HepG2 (cell line): ENCODE results near the gene RUVBL2. TPM values are rescaled to one million over a fixed set of nuclear protein-coding genes. Genes with fewer than 3 reads are reported as not detected.
A peak's percentile ranks its signal among the peaks of the same experiment; 100 is the strongest.

Source experiments
- AGO1 ChIP-seq: fragments of 200-400 bp; formaldehyde crosslinking; IDR thresholded peaks from 2 replicates; pipeline ENCODE4 v1.6.1; 2017; ENCODE audit warnings: mild to moderate bottlenecking, low read depth, low read length, moderate library complexity; ENCODE audit not compliant: poor library complexity, severe bottlenecking
- HNF1B ChIP-seq: sonication (generic); formaldehyde crosslinking; IDR thresholded peaks from 2 replicates; pipeline ENCODE4 v1.5.1; 2020; ENCODE audit warnings: mild to moderate bottlenecking, moderate library complexity, missing genetic modification reagents
- HNF4A ChIP-seq: sonication (generic); formaldehyde crosslinking; IDR thresholded peaks from 2 replicates; pipeline ENCODE4 v1.4.0; 2020; ENCODE audit warnings: missing genetic modification reagents
- KLF16 ChIP-seq, 2 experiments: sonication (generic) in 1 of 2; formaldehyde crosslinking in 1 of 2; IDR thresholded peaks; 2 replicates each; pipeline versions ENCODE4 v1.6.1 to v1.8.0; 2016 to 2023; ENCODE audit warnings: missing genetic modification reagents in 2 of 2, missing compliant biosample characterization in 1 of 2
- MIER2 ChIP-seq: IDR thresholded peaks from 2 replicates; pipeline ENCODE4 v1.6.1; 2016; ENCODE audit warnings: missing biosample characterization, missing genetic modification reagents
- NFYC ChIP-seq: IDR thresholded peaks from 2 replicates; pipeline ENCODE4 v1.6.1; 2016; ENCODE audit warnings: missing genetic modification reagents, missing compliant biosample characterization
- NPAS2 ChIP-seq: sonication (generic); formaldehyde crosslinking; IDR thresholded peaks from 2 replicates; pipeline ENCODE4 v1.8.0; 2022; ENCODE audit warnings: mild to moderate bottlenecking, missing genetic modification reagents, borderline replicate concordance
- PCBP1 ChIP-seq: fragments of 200-400 bp; formaldehyde crosslinking; IDR thresholded peaks from 2 replicates; pipeline ENCODE4 v1.6.1; 2017; ENCODE audit warnings: mild to moderate bottlenecking, low read depth, low read length, borderline replicate concordance
- RBFOX2 ChIP-seq: fragments of 200-400 bp; formaldehyde crosslinking; IDR thresholded peaks from 2 replicates; pipeline ENCODE4 v1.6.1; 2017; ENCODE audit warnings: low read depth, mild to moderate bottlenecking, low read length
- SAP130 ChIP-seq: IDR thresholded peaks from 2 replicates; pipeline ENCODE4 v1.6.1; 2016; ENCODE audit warnings: low read depth
- SMYD3 ChIP-seq: sonication (generic); formaldehyde crosslinking; IDR thresholded peaks from 2 replicates; pipeline ENCODE4 v1.8.1; 2023; ENCODE audit warnings: mild to moderate bottlenecking, missing genetic modification reagents
- TERF1 ChIP-seq: sonication (generic); formaldehyde crosslinking; IDR thresholded peaks from 2 replicates; pipeline ENCODE4 v1.8.0; 2022; ENCODE audit warnings: mild to moderate bottlenecking, missing genetic modification reagents, moderate library complexity
- USF2 ChIP-seq, 2 experiments: sonication (generic) in 1 of 2; formaldehyde crosslinking in 1 of 2; IDR thresholded peaks; 2 replicates each; pipeline versions ENCODE4 v1.5.1 to v1.6.1; 2011 to 2020; ENCODE audit warnings: borderline replicate concordance in 1 of 2, low read depth in 1 of 2, low read length in 1 of 2, mild to moderate bottlenecking in 1 of 2, missing genetic modification reagents in 1 of 2, moderate library complexity in 1 of 2
- ZBTB33 ChIP-seq: sonication (generic); formaldehyde crosslinking; IDR thresholded peaks from 2 replicates; pipeline ENCODE4 v1.4.0; 2020; ENCODE audit warnings: missing genetic modification reagents
- ZNF253 ChIP-seq: sonication (generic); formaldehyde crosslinking; IDR thresholded peaks from 2 replicates; pipeline ENCODE4 v1.8.0; 2022; ENCODE audit warnings: mild to moderate bottlenecking, missing genetic modification reagents, borderline replicate concordance
- ZNF3 ChIP-seq: IDR thresholded peaks from 2 replicates; pipeline ENCODE4 v1.7.0; 2017; ENCODE audit warnings: inconsistent platforms
- ZSCAN22 ChIP-seq: sonication (generic); formaldehyde crosslinking; IDR thresholded peaks from 2 replicates; pipeline ENCODE4 v1.4.0; 2020; ENCODE audit warnings: mild to moderate bottlenecking, missing genetic modification reagents
- polyA plus RNA-seq, 8 experiments: library from polyadenylated mRNA; depleted of rRNA in 3 of 8; stranded (reverse) in 7 of 8; unstranded in 1 of 8; fragments of >200 nt; fragmentation: Illumina TruSeq in 4 of 8; extraction: Trizol in 4 of 8; gene quantifications; 2 replicates each; pipeline versions ENCODE4 v1.2.1 to v1.2.3, GENCODE V29; 2011 to 2016; ENCODE audit warnings: low read depth in 4 of 8, missing spikeins in 1 of 8, mixed read lengths in 1 of 8; ENCODE audit not compliant: insufficient read depth in 1 of 8
- total RNA-seq, 5 experiments: library from RNA; depleted of rRNA; stranded (reverse); fragments of >200 nt; fragmentation: Illumina TruSeq; extraction: Trizol; gene quantifications; 2 replicates each; pipeline ENCODE4 v1.2.3, GENCODE V29; 2016; ENCODE audit warnings: low read depth in 1 of 5

RUVBL2 gene
- total and polyA plus RNA-seq, 2 of the 13 experiments (the other 11 are each of a cell fraction or from before 2014, with no cell fraction given) = 120 to 122 TPM

GRCh38 chr19:48954595-48955307 is 38.9 kb upstream of the RUVBL2 start, which contains the start of gene BAX (continued):
- TF ChIP-seq HNF4A (CRISPR knock-in tag) = no peak; the same call in 1 of the 2 replicates
- TF ChIP-seq SMYD3 (CRISPR knock-in tag) = peak; percentile 67; the same call in 1 of the 2 replicates
- 0 out of 2 replicates have a peak, but pooled peaks have one; percentile 44 for TF ChIP-seq PCBP1
- TF ChIP-seq SAP130 (CRISPR knock-in tag) = peak; percentile 96
- peak; percentile 73 for TF ChIP-seq HNF1B
- no peak for TF ChIP-seq KLF16 (CRISPR knock-in tag; IDR thresholded peaks at IDR 0.05)
- peak; percentile 29 for TF ChIP-seq AGO1
- TF ChIP-seq ZNF3 (CRISPR knock-in tag) = no peak
- TF ChIP-seq TERF1 = no peak
- no peak for TF ChIP-seq ZNF253 (CRISPR knock-in tag)
- TF ChIP-seq USF2 (IDR thresholded peaks at IDR 0.05; ENCODE audit: low read depth, low read length) = peak; percentile 100
- TF ChIP-seq USF2 (CRISPR knock-in tag; IDR thresholded peaks at IDR 0.05; ENCODE audit: borderline replicate concordance) = peak; percentile 96; the same call in 1 of the 2 replicates
- TF ChIP-seq ZBTB33 (CRISPR knock-in tag) = peak; percentile 20; the same call in 1 of the 2 replicates
- peak; percentile 99 for TF ChIP-seq RBFOX2
- TF ChIP-seq NPAS2 = no peak
- peak; percentile 59 for TF ChIP-seq NFYC (CRISPR knock-in tag)
- TF ChIP-seq ZSCAN22 (CRISPR knock-in tag) = no peak
- TF ChIP-seq MIER2 (CRISPR knock-in tag) = no peak
